Spleen (tissue), 11 donors: ENCODE results near the gene KLC1. TPM values are rescaled to one million over a fixed set of nuclear protein-coding genes. Genes with fewer than 3 reads are reported as not detected.

Source experiments
- DNase-seq: peaks from one replicate; pipeline ENCODE4 v3.0.0-alpha.2; 2020
- H3K27ac ChIP-seq, 8 donors: fragments of 200-600 bp; sonication (generic) in 7 of 8; 1 replicate in 4 of 8; 2 replicates in 4 of 8; pipeline versions ENCODE4 v1.5.0 to v1.8.0; 2016 to 2021; ENCODE audit warnings: inconsistent platforms in 4 of 8, mild to moderate bottlenecking in 4 of 8, moderate library complexity in 1 of 8
- H3K27me3 ChIP-seq, 7 donors: fragments of 200-600 bp; sonication (generic) in 6 of 7; replicated peaks in 1 of 7; 1 replicate in 4 of 7; 2 replicates in 3 of 7; pipeline versions ENCODE4 v1.5.0 to v1.8.0; 2016 to 2021; ENCODE audit warnings: inconsistent platforms in 3 of 7, mild to moderate bottlenecking in 1 of 7
- H3K36me3 ChIP-seq, 6 donors: fragments of 200-600 bp; sonication (generic) in 5 of 6; 1 replicate in 4 of 6; 2 replicates in 2 of 6; pipeline versions ENCODE4 v1.5.0 to v1.8.0; 2016 to 2021; ENCODE audit warnings: inconsistent platforms in 2 of 6
- H3K4me1 ChIP-seq, 6 donors: fragments of 200-600 bp; sonication (generic) in 5 of 6; 1 replicate in 3 of 6; 2 replicates in 3 of 6; pipeline versions ENCODE4 v1.5.0 to v1.8.0; 2016 to 2021; ENCODE audit warnings: inconsistent platforms in 3 of 6
- H3K4me3 ChIP-seq, 8 donors: fragments of 200-600 bp; sonication (generic) in 7 of 8; 1 replicate in 4 of 8; 2 replicates in 4 of 8; pipeline versions ENCODE4 v1.5.0 to v1.8.0; 2016 to 2021; ENCODE audit warnings: inconsistent platforms in 4 of 8, mild to moderate bottlenecking in 4 of 8, moderate library complexity in 2 of 8
- H3K9me3 ChIP-seq, 8 donors: fragments of 200-600 bp; sonication (generic) in 7 of 8; 1 replicate in 4 of 8; 2 replicates in 4 of 8; pipeline versions ENCODE4 v1.5.0 to v1.8.0; 2016 to 2021; ENCODE audit warnings: inconsistent platforms in 4 of 8
- CTCF ChIP-seq, 11 experiments: fragments of 200-600 bp in 7 of 11; fragments of 450-650 bp in 4 of 11; sonication (generic) in 4 of 11; IDR thresholded peaks in 8 of 11; conservative IDR thresholded peaks in 3 of 11; 1 replicate in 7 of 11; 2 replicates in 4 of 11; pipeline versions ENCODE4 v1.4.0 to v1.8.0; 2016 to 2021; ENCODE audit warnings: antibody characterized with exemption in 11 of 11, inconsistent platforms in 4 of 11, mild to moderate bottlenecking in 1 of 11
- POLR2A ChIP-seq, 3 donors: fragments of 450-650 bp; IDR thresholded peaks; one replicate each; pipeline ENCODE4 v1.5.1; 2017; ENCODE audit warnings: antibody characterized with exemption in 3 of 3, mild to moderate bottlenecking in 1 of 3
- POLR2AphosphoS5 ChIP-seq, 3 donors: sonication (generic); formaldehyde crosslinking; IDR thresholded peaks; one replicate each; pipeline ENCODE4 v1.5.1; 2017; ENCODE audit warnings: antibody characterized with exemption in 3 of 3
- WGBS, 5 donors: extraction: QIAGEN DNeasy Blood & Tissue Kit in 3 of 5; methylation state at CpG; one replicate each; pipeline versions ENCODE4 v1.1.5 to v1.1.7; 2013 to 2018; 5-methylcytosine and 5-hydroxymethylcytosine counted together
- intact Hi-C: fragments of 100-400 bp; cut with DNase I; formaldehyde crosslinking; loops from one replicate; pipeline ENCODE4 v1.15.0; 2023; ENCODE audit warnings: low total_unique reads
- polyA plus RNA-seq, 3 donors: library from polyadenylated mRNA; stranded (reverse); fragments of 200-250 nt; gene quantifications; one replicate each; pipeline ENCODE4 v1.2.1, GENCODE V29; 2013
- total RNA-seq, 7 donors: library from RNA; depleted of rRNA in 3 of 7; stranded (reverse); fragments of >200 nt in 3 of 7; fragmentation: NEBNext Ultra II Directional in 4 of 7; extraction: Animal tissue kit (Norgen Biotek cat#: 25700) in 4 of 7; gene quantifications; one replicate each; pipeline versions ENCODE4 v1.1.0 to v1.2.1, GENCODE V29; 2016 to 2021
- donor health status: healthy with polysubstance abuse.
- donor health status: DM: no; HTN: no; CAD: no; lungs with moderate emphysema.
- donor health status: DM: no; HTN: no; CAD: no.
- donor health status: Bipolar disorder and iron deficiency.
- donor health status: healthy.
- donor health status: DM: no; HTN: no; CAD: no.
- donor health status: DM: yes; HTN: yes; CAD: no.

KLC1 gene
- total and polyA plus RNA-seq, 10 donors, result 54.1 to 333 (median 226) TPM

GRCh38 chr14:103628221-103628683, 759 bp upstream of the KLC1 start:
- Histone ChIP-seq H3K27me3 (no peaks in the 10 kb centered on the region), H3K4me1 (peaks cover 43 to 91% (median 81%) of the 10 kb centered on the region in 6 donors), H3K27ac (peak overlapping the region; percentile 94 to 99 (median 98)), H3K9me3 (no peaks in the 10 kb centered on the region), H3K36me3 (peaks cover 0 to 21% (median 0%) of the 10 kb centered on the region in 6 donors), H3K4me3 (peak overlapping the region; percentile 82 to 99 (median 94))
- DNase-seq, result peak; percentile 92
- 5 to 16% (median 14%) methylated on average over 14 to 31 of the region's 31 CpGs for WGBS, 5 donors
- intact Hi-C loops, result loop anchor here (10.0 kb wide), 1 partner anchor 53 kb away; no protein-coding TSS in a partner anchor
- TF ChIP-seq POLR2AphosphoS5 (IDR thresholded peaks at IDR 0.05) (peak; percentile 74 to 87 (median 85)), CTCF (IDR thresholded peaks at IDR 0.05 in 8 of 11, conservative IDR thresholded peaks at IDR 0.05 in 3 of 11) (no peak)

- DNase-seq, result peak; percentile 93
- Histone ChIP-seq H3K27me3 (no peaks in the 10 kb centered on the region), H3K9me3 (no peaks in the 10 kb centered on the region), H3K4me1 (peaks cover 40 to 91% (median 81%) of the 10 kb centered on the region in 6 donors), H3K27ac (peak overlapping the region; percentile 94 to 99 (median 98)), H3K4me3 (peak overlapping the region; percentile 82 to 99 (median 94)), H3K36me3 (peaks cover 0 to 25% (median 0%) of the 10 kb centered on the region in 6 donors)
- intact Hi-C loops, result loop anchor here (10.0 kb wide), 1 partner anchor 55 kb away; no protein-coding TSS in a partner anchor
- TF ChIP-seq POLR2A (IDR thresholded peaks at IDR 0.05) (no peak), POLR2AphosphoS5 (IDR thresholded peaks at IDR 0.05) (peak in 2 of 3 donors; percentile 45)
- WGBS, 5 donors, result 0 to 2% (median 1%) methylated on average over 36 to 71 of the region's 71 CpGs
These were observed 601 bp downstream of the KLC1 start for GRCh38 chr14:103629503-103630121.

GRCh38 chr14:103630364-103631108, 1.5 kb downstream of the KLC1 start:
- Histone ChIP-seq H3K4me3 (peak overlapping the region; percentile 82 to 99 (median 94)), H3K27ac (peak overlapping the region in 7 of 8 donors; percentile 94 to 99 (median 98)), H3K27me3 (no peaks in the 10 kb centered on the region), H3K36me3 (peaks cover 0 to 32% (median 0%) of the 10 kb centered on the region in 6 donors), H3K4me1 (peaks cover 39 to 91% (median 81%) of the 10 kb centered on the region in 6 donors), H3K9me3 (no peaks in the 10 kb centered on the region)
- WGBS, 5 donors, result 39 to 54% (median 51%) methylated on average over 5 of the region's 5 CpGs
- TF ChIP-seq POLR2AphosphoS5 (IDR thresholded peaks at IDR 0.05), result no peak
- no peak for TF ChIP-seq POLR2A (IDR thresholded peaks at IDR 0.05)
- TF ChIP-seq CTCF (IDR thresholded peaks at IDR 0.05 in 8 of 11, conservative IDR thresholded peaks at IDR 0.05 in 3 of 11), result no peak
- intact Hi-C loops, result no loop called here
- DNase-seq, result no peak

- Histone ChIP-seq H3K4me3 (no peak overlapping the region), H3K27me3 (no peaks in the 10 kb centered on the region), H3K27ac (peak overlapping the region in 1 of 8 donors; percentile 11), H3K9me3 (no peaks in the 10 kb centered on the region), H3K36me3 (peaks cover 0 to 47% (median 0%) of the 10 kb centered on the region in 6 donors), H3K4me1 (peaks cover 47 to 91% (median 86%) of the 10 kb centered on the region in 6 donors)
- intact Hi-C loops, result no loop called here
- TF ChIP-seq POLR2A (IDR thresholded peaks at IDR 0.05) (no peak), POLR2AphosphoS5 (IDR thresholded peaks at IDR 0.05) (no peak), CTCF (IDR thresholded peaks at IDR 0.05 in 8 of 11, conservative IDR thresholded peaks at IDR 0.05 in 3 of 11) (no peak)
- DNase-seq, result no peak
- 70 to 88% (median 76%) methylated on average over 1 of the region's 1 CpG for WGBS, 5 donors
These were observed 4.4 kb downstream of the KLC1 start for GRCh38 chr14:103633391-103633790.
